Measurements from ENCODE around the gene CAMTA1. TPM values are rescaled to one million over a fixed set of nuclear protein-coding genes. Genes with fewer than 3 reads are reported as not detected.

The CAMTA1 gene
- polyA plus RNA-seq, 1 donor (not counting 4 experiments of a cell fraction or from before 2014, with no cell fraction given), result 51.4 TPM

GRCh38 chr1:7350804-7351203 is 565.5 kb downstream of the CAMTA1 start:
- Histone ChIP-seq H3K9me3 (ENCODE audit: control insufficient read depth, low read depth, low read length) (no peaks in the 10 kb centered on the region), H2AFZ (ENCODE audit: control insufficient read depth, low read length) (no peak overlapping the region), H4K20me1 (ENCODE audit: control insufficient read depth, extremely low read depth, insufficient read depth, low read length) (no peaks in the 10 kb centered on the region), H3K79me2 (ENCODE audit: control insufficient read depth, insufficient read depth, low read length) (no peaks in the 10 kb centered on the region), H3K9ac (ENCODE audit: control insufficient read depth, extremely low read depth, insufficient read depth, low read length) (no peak overlapping the region), H3K4me3 (ENCODE audit: control insufficient read depth in 2 of 3, extremely low read depth in 1 of 3, insufficient read depth in 2 of 3, low read depth in 1 of 3, low read length in 3 of 3) (no peak overlapping the region), H3K9me1 (ENCODE audit: control insufficient read depth, extremely low read depth, insufficient read depth, low read length) (no peaks in the 10 kb centered on the region), H3K27me3 (ENCODE audit: control insufficient read depth, extremely low read depth, insufficient read depth, low read length) (peaks cover 11% of the 10 kb centered on the region), H3K4me2 (ENCODE audit: control insufficient read depth, extremely low read depth, insufficient read depth, low read depth, low read length) (no peak overlapping the region), H3K4me1 (ENCODE audit: control insufficient read depth, extremely low read depth, insufficient read depth, low read length) (no peaks in the 10 kb centered on the region), H3K36me3 (ENCODE audit: control insufficient read depth in 2 of 2, extremely low read depth in 1 of 2, insufficient read depth in 2 of 2, low read length in 2 of 2) (no peaks in the 10 kb centered on the region), H3K27ac (ENCODE audit: control insufficient read depth, insufficient read depth, low read length) (no peak overlapping the region)
- no peak for DNase-seq (ENCODE audit: low read depth, low spot score)
- dilution Hi-C loops (cut with MboI; ENCODE audit: extremely low pct_ligation_motif_present, low sequenced_read_pairs), result no loop called here
- FAIRE-seq, result no peak
- TF ChIP-seq CTCF (optimal IDR thresholded peaks at IDR 0.05 in 1 of 3, IDR thresholded peaks at IDR 0.05 in 1 of 3, conservative IDR thresholded peaks at IDR 0.05 in 1 of 3; ENCODE audit: extremely low read depth in 1 of 3, insufficient read depth in 2 of 3, low read length in 3 of 3), result no peak
- TF ChIP-seq EZH2 (IDR thresholded peaks at IDR 0.05; ENCODE audit: low read length), result no peak

GRCh38 chr1:7351649-7352048 is 566.4 kb downstream of the CAMTA1 start:
- Histone ChIP-seq H4K20me1 (ENCODE audit: control insufficient read depth, extremely low read depth, insufficient read depth, low read length) (no peaks in the 10 kb centered on the region), H3K27ac (ENCODE audit: control insufficient read depth, insufficient read depth, low read length) (no peak overlapping the region), H3K4me3 (ENCODE audit: control insufficient read depth in 2 of 3, extremely low read depth in 1 of 3, insufficient read depth in 2 of 3, low read depth in 1 of 3, low read length in 3 of 3) (no peak overlapping the region), H3K4me1 (ENCODE audit: control insufficient read depth, extremely low read depth, insufficient read depth, low read length) (no peaks in the 10 kb centered on the region), H3K9me3 (ENCODE audit: control insufficient read depth, low read depth, low read length) (no peaks in the 10 kb centered on the region), H3K4me2 (ENCODE audit: control insufficient read depth, extremely low read depth, insufficient read depth, low read depth, low read length) (no peak overlapping the region), H3K79me2 (ENCODE audit: control insufficient read depth, insufficient read depth, low read length) (no peaks in the 10 kb centered on the region), H2AFZ (ENCODE audit: control insufficient read depth, low read length) (no peak overlapping the region), H3K27me3 (ENCODE audit: control insufficient read depth, extremely low read depth, insufficient read depth, low read length) (peaks cover 11% of the 10 kb centered on the region), H3K9me1 (ENCODE audit: control insufficient read depth, extremely low read depth, insufficient read depth, low read length) (no peaks in the 10 kb centered on the region), H3K9ac (ENCODE audit: control insufficient read depth, extremely low read depth, insufficient read depth, low read length) (no peak overlapping the region), H3K36me3 (ENCODE audit: control insufficient read depth in 2 of 2, extremely low read depth in 1 of 2, insufficient read depth in 2 of 2, low read length in 2 of 2) (no peaks in the 10 kb centered on the region)
- FAIRE-seq (no peak), DNase-seq (ENCODE audit: low read depth, low spot score) (no peak)
- dilution Hi-C loops (cut with MboI; ENCODE audit: extremely low pct_ligation_motif_present, low sequenced_read_pairs), result no loop called here
- TF ChIP-seq CTCF (optimal IDR thresholded peaks at IDR 0.05 in 1 of 3, IDR thresholded peaks at IDR 0.05 in 1 of 3, conservative IDR thresholded peaks at IDR 0.05 in 1 of 3; ENCODE audit: extremely low read depth in 1 of 3, insufficient read depth in 2 of 3, low read length in 3 of 3), result no peak
- TF ChIP-seq EZH2 (IDR thresholded peaks at IDR 0.05; ENCODE audit: low read length), result no peak

Measured in keratinocyte (primary cell).